Measurements from ENCODE around the gene EEF1AKMT1.
A peak's percentile ranks its signal among the peaks of the same experiment; 100 is the strongest.

Gene EEF1AKMT1

DNA sequence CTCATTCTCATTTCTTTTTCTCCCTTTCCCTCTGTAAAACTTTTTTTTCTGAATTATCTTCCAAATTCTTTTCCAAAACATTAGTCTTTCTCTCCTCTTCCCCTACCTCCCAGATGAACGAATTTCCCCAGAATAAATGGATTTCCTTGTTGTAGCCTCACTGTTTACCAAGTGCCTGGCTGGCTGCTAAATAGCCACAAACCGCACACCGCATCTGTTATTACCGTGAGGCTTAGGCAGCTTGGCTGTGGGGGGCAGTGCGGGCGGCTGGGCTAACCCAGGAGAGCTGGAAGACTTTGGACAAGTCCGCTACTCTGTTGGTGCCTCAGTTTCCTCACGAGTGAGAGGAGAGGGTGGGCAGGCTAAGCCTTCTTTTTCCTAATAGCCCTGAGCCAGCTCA, 59.6 kb downstream of the EEF1AKMT1 start:
- H3K4me3 ChIP-seq (ENCODE audit: low read depth, low read length): no peak overlapping the region
- no peaks in the 10 kb centered on the region for H3K9me3 ChIP-seq
- peaks cover 2% of the 10 kb centered on the region; the same call in 1 of the 2 replicates for H3K4me1 ChIP-seq
- H3K36me3 ChIP-seq: no peaks in the 10 kb centered on the region
- H3K27me3 ChIP-seq: no peaks in the 10 kb centered on the region
- TF ChIP-seq, protein P1, sequence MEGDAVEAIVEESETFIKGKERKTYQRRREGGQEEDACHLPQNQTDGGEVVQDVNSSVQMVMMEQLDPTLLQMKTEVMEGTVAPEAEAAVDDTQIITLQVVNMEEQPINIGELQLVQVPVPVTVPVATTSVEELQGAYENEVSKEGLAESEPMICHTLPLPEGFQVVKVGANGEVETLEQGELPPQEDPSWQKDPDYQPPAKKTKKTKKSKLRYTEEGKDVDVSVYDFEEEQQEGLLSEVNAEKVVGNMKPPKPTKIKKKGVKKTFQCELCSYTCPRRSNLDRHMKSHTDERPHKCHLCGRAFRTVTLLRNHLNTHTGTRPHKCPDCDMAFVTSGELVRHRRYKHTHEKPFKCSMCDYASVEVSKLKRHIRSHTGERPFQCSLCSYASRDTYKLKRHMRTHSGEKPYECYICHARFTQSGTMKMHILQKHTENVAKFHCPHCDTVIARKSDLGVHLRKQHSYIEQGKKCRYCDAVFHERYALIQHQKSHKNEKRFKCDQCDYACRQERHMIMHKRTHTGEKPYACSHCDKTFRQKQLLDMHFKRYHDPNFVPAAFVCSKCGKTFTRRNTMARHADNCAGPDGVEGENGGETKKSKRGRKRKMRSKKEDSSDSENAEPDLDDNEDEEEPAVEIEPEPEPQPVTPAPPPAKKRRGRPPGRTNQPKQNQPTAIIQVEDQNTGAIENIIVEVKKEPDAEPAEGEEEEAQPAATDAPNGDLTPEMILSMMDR (IDR thresholded peaks at IDR 0.05; ENCODE audit: low read depth, low read length): no peak
- DNase-seq: no peak

DNA sequence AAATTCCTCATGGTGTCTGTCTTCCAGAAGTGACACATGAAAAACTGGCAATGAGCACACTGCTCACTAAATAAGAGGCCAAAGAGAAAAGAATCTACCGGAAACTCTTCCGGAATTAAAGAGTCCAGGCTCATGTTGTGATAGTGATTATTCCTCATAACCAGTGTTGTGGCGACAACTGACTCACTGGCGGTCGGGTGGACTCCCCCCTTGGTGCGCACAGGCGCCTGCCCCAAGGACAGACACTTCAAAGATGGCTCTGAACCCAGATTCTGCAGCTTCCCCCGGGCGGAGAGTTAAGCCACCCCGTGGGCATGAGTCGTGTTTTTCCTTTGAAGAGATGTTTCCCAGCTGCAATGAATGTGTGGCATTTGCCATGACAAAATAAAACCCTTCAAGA, 60.0 kb downstream of the EEF1AKMT1 start:
- no peak for DNase-seq
- Histone ChIP-seq H3K4me3 (ENCODE audit: low read depth, low read length) (no peak overlapping the region), H3K4me1 (peaks cover 2% of the 10 kb centered on the region; the same call in 1 of the 2 replicates), H3K36me3 (no peaks in the 10 kb centered on the region), H3K27me3 (no peaks in the 10 kb centered on the region), H3K9me3 (no peaks in the 10 kb centered on the region)
- TF ChIP-seq, protein P1 (IDR thresholded peaks at IDR 0.05; ENCODE audit: low read depth, low read length): no peak

DNA sequence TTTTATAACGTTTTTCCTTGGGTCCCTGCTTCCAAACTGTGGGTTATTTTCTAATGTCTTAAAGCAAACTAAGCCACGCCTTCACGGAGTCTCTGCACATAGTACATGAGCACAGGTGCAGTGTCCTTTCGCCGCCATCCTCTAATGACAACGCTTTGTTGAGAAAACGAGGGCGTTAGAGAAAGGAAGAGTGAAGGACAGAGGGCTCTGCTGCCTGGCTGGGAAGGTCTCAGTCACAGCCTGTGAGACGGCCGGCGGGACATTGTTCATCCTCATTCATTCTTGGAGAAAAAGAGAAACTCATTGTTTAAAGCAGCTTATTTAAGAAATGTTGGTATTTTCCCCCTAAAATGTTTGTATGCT, 60.8 kb downstream of the EEF1AKMT1 start:
- TF ChIP-seq, protein P1 (IDR thresholded peaks at IDR 0.05; ENCODE audit: low read depth, low read length): no peak
- no peak for DNase-seq
- Histone ChIP-seq H3K4me3 (ENCODE audit: low read depth, low read length) (peak overlapping the region; percentile 13; the same call in 1 of the 2 replicates), H3K27me3 (no peaks in the 10 kb centered on the region), H3K4me1 (peaks cover 2% of the 10 kb centered on the region; the same call in 1 of the 2 replicates), H3K9me3 (no peaks in the 10 kb centered on the region), H3K36me3 (no peaks in the 10 kb centered on the region)

DNA sequence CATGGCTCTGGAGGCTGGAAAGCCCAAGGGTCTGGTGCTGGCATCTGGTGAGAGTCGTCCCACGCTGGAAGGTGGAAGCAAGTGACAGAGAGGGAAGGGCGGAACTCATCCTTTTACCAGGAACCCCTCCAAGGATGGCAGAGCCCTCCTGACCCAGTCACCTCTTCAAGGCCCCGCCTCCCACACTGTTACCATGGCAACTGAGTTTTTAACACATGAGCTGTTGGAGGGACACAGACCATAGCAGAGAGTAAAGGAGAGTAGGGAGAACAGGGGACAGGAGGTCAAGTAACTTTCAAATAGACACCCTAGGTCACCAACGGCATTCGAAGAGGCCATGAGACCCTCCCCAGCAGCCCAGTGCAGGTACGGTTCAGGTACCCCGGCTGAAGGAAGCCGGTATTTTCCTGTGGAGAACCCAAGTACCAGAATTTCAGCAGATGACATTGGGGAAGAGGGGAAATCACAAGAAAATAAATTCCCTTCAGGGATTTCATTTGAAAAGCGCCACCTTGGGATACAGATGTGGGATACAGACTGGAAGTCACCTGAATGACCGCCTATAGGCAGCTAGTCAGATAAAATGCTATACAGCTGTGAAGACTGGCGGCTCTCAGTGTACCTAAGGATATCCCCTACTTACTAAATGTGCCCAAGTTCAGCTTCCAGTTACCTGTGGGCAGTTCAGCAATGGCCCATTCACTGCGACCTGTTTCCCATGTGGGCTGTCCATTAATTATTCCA, 62.3 kb downstream of the EEF1AKMT1 start:
- no peaks in the 10 kb centered on the region for H3K9me3 ChIP-seq
- H3K4me1 ChIP-seq: peaks cover 2% of the 10 kb centered on the region; the same call in 1 of the 2 replicates
- no peak for DNase-seq
- H3K27me3 ChIP-seq: no peaks in the 10 kb centered on the region
- TF ChIP-seq, protein P1 (IDR thresholded peaks at IDR 0.05; ENCODE audit: low read depth, low read length): no peak
- H3K36me3 ChIP-seq: no peaks in the 10 kb centered on the region
- H3K4me3 ChIP-seq (ENCODE audit: low read depth, low read length): no peak overlapping the region

DNA sequence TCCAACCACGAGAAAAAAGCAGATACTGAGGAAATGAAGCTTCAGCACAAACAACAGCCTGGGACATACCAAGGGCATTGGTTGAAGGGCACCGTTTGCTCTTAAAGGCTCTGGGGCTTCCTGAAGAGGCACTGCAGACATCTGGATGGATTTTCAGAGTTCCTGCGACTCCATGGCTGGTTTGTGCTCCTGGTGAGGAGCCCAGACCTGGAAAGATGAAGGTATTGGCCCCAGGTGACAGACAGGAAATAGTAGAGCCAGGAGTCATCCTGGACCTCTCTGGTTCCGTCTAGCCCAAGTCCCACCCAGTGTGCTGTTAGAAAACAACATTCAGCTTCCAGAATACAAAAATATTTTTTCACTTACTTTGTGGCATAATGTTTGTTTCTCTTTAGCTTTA, 64.0 kb downstream of the EEF1AKMT1 start:
- TF ChIP-seq, protein P1 (IDR thresholded peaks at IDR 0.05; ENCODE audit: low read depth, low read length): no peak
- Histone ChIP-seq H3K9me3 (no peaks in the 10 kb centered on the region), H3K4me1 (peaks cover 2% of the 10 kb centered on the region; the same call in 1 of the 2 replicates), H3K27me3 (no peaks in the 10 kb centered on the region), H3K4me3 (ENCODE audit: low read depth, low read length) (no peak overlapping the region), H3K36me3 (no peaks in the 10 kb centered on the region)
- DNase-seq: no peak

DNA sequence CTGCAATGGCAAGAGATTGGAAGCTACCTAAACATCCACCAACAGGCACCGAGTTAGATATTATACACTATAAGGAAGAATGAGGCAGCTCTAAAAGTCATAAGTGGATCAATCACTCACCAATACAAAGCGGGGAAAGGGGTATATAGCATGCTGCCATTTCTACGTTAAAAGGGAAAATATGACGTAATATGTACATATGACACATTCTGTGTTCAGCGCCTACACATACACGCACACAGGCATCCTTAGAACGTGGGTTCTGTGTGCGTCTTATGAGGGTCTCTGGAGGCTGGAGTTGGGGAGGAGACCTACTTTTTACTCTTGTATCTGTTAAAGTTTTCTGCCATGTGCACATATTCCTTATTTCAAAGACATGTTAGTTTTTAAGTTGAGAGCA, 64.4 kb downstream of the EEF1AKMT1 start:
- no peak for DNase-seq
- H3K9me3 ChIP-seq: no peaks in the 10 kb centered on the region
- peaks cover 2% of the 10 kb centered on the region; the same call in 1 of the 2 replicates for H3K4me1 ChIP-seq
- H3K27me3 ChIP-seq: no peaks in the 10 kb centered on the region
- no peak overlapping the region for H3K4me3 ChIP-seq (ENCODE audit: low read depth, low read length)
- no peaks in the 10 kb centered on the region for H3K36me3 ChIP-seq
- TF ChIP-seq, protein P1 (IDR thresholded peaks at IDR 0.05; ENCODE audit: low read depth, low read length): no peak

Data from BE2C (cell line).